ENCODE data around the gene NUP205.

Gene NUP205
- total RNA-seq, result 112 to 232 (median 169) reads per million in 9 experiments

DNA sequence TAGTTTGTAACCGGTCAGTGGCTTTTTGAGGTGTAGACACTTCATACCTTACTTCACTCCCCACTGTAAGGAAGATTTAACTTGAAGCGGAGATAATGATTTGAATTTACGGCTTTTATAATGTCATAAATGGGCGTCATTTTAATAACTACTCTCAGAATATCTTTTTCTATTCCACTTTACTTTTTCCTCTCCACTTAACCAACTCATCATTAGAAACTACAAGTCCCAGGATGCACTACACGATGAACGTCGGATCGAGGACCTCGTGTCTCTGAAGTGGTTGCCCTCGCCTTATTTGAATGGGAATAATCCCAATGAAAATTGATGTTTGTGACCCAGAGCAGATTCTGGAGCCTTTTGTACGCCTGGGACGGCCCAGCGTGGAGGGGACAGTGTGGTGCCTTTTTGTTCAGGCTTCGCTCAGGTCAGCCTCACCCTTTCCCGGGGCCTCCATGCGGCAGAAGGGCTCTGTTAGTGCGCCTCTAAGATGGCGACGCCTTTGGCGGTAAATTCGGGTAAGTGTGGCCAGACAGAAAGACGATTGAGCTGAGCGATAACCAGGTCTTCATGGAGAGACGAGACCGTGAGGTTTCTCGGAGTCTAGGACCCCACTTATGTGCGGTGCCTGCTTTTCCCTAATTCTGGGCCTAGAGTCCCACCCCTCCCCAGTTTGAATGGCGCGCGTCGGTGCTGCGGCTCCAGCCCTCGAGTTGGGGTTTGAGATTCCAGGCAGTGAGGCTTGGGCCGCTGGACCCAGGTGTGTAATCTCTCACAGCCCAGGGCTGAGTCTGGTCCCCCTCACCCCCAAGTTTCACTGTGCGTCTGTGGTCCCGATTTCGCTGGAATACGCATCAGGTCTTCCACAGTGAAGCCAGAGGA lies at the start of gene NUP205:
Gene NUP205, plus strand, starts transcription at position 463 of the 882 bp plus-strand sequence. Its CDS starts 28 bp downstream, at position 491.
- peak; percentile 74 to 93 (median 82) for DNase-seq
- Mint-ChIP-seq H3K9me3 (no peaks in the 10 kb centered on the region), H3K36me3 (ENCODE audit: insufficient read depth) (peaks cover 5% of the 10 kb centered on the region), H3K27me3 (peaks cover 0 to 6% of the 10 kb centered on the region in 2 donors), H3K4me1 (ENCODE audit: low read depth in 2 of 2) (peaks cover 6 to 18% of the 10 kb centered on the region in 2 donors), H3K27ac (no peak within 1 kb of the TSS), H3K4me3 (peak within 1 kb of the TSS; percentile 11 to 30)
- peak; percentile 83 for ATAC-seq (replicated peaks)

- DNase-seq, result peak; percentile 13 to 27 (median 21)
- peak; percentile 11 for ATAC-seq (replicated peaks)
- Mint-ChIP-seq H3K27me3 (no peaks in the 10 kb centered on the region), H3K4me1 (ENCODE audit: low read depth in 2 of 2) (peaks cover 3 to 12% of the 10 kb centered on the region in 2 donors), H3K27ac (no peak overlapping the region), H3K9me3 (no peaks in the 10 kb centered on the region), H3K4me3 (no peak overlapping the region), H3K36me3 (ENCODE audit: insufficient read depth) (peaks cover 7% of the 10 kb centered on the region)
Measured at GRCh38 chr7:135508883-135509588, 48.7 kb upstream of the NUP205 start.

DNA sequence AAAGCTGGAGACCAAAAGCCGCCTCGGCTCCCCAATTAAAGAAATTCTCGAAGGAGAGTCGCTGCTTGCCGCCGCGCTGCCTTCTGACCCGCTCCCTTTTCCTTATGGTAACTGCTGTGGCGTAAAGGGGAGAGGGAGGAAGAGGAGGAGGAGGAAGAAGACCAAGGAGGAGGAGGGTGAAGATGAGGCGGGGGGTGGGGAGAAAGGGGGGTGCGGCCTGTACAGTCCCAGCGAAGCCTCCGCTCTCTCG lies 48.2 kb upstream of the NUP205 start:
- no peaks in the 10 kb centered on the region for H3K27me3 Mint-ChIP-seq
- ATAC-seq (replicated peaks), result no peak
- peaks cover 3 to 12% of the 10 kb centered on the region in 2 donors for H3K4me1 Mint-ChIP-seq (ENCODE audit: low read depth in 2 of 2)
- H3K9me3 Mint-ChIP-seq, result no peaks in the 10 kb centered on the region
- H3K36me3 Mint-ChIP-seq (ENCODE audit: insufficient read depth), result peaks cover 7% of the 10 kb centered on the region
- H3K27ac Mint-ChIP-seq, result no peak overlapping the region
- no peak overlapping the region for H3K4me3 Mint-ChIP-seq
- no peak for DNase-seq

DNA sequence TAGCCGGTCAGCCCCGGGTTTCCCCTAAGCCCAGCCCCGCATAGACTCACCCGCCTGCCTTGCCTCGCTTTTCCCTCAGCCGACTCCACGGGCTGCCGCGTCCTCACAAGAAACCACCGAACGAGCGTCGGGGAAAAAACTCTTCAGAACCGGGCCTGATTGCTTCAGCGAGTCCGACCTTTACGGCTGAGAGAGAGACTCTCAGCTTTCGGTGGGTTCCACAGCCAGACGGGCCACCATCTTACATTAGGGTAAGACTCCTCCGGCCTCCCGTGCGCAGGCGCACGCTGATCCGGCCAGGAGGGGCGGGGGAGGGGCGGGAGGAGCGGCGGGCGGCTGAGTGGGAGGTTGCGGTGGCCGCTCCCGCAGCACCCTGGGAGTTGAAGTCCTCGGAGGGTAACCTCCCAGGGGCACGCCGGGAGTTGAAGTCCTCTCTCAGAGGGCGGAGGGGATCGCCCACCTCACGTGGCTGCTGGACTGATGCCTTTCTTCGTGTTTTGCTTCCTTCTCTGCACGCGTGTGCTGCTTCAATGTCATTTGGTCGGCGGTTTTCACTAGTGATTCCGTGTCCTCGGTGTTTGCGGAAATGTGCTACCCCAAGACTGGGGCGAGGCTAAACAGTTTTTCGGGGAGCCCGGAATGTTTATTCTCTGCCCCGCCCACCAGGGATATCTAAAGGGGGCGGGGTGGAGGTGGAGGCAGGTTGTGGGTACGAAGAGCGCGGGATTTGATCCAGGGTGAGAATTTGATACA lies 47.7 kb upstream of the NUP205 start, which contains the start of gene CNOT4:
Gene CNOT4, minus strand, starts transcription at position 264 of the 753 bp plus-strand sequence. CDS start 71,771 bp downstream, outside the sequence.
- H3K9me3 Mint-ChIP-seq, result no peaks in the 10 kb centered on the region
- ATAC-seq (replicated peaks) (peak; percentile 93), DNase-seq (peak; percentile 90 to 91 (median 90))
- peaks cover 7% of the 10 kb centered on the region for H3K36me3 Mint-ChIP-seq (ENCODE audit: insufficient read depth)
- no peak within 1 kb of the TSS for H3K4me3 Mint-ChIP-seq
- no peak within 1 kb of the TSS for H3K27ac Mint-ChIP-seq
- no peaks in the 10 kb centered on the region for H3K27me3 Mint-ChIP-seq
- peaks cover 3 to 8% of the 10 kb centered on the region in 2 donors for H3K4me1 Mint-ChIP-seq (ENCODE audit: low read depth in 2 of 2)

DNA sequence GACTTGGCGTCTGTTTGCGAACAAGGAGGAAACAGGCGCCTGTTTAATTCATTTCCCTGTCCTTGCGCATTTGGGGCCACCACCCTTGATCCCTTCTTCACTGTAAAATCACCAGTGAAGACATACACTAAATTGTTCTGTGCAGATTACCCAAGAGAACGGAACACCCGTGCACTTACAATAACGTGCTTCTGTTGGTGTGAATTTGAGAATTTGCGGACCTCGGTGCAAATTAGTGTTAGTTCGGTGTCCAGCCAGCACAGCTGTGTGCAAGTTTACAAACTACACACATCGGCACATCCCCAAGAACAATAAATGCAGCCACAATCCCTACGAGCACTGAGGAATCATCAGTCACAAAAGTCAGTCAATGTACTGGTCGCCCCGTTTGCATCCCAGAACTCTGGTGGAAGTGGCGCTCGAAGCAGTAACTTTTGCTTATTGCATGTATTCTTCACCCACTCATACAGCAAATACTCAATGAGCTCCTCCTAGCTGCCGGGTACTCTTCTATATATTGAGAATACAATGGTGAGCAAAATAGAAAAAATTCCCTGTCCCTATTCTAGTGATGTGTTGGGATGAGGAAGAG lies 47.0 kb upstream of the NUP205 start:
- Mint-ChIP-seq H3K27ac (no peak overlapping the region), H3K36me3 (ENCODE audit: insufficient read depth) (peaks cover 7% of the 10 kb centered on the region)
- DNase-seq, result peak in 2 of 3 experiments; percentile 0 to 2

GRCh38 chr7:135512135-135512887 lies 45.4 kb upstream of the NUP205 start:
- Mint-ChIP-seq H3K9me3 (no peaks in the 10 kb centered on the region), H3K4me1 (ENCODE audit: low read depth in 2 of 2) (peaks cover 0 to 4% of the 10 kb centered on the region in 2 donors), H3K4me3 (no peak overlapping the region), H3K36me3 (ENCODE audit: insufficient read depth) (peaks cover 2% of the 10 kb centered on the region), H3K27ac (no peak overlapping the region), H3K27me3 (peaks cover 0 to 5% of the 10 kb centered on the region in 2 donors)
- peak; percentile 30 to 42 (median 31) for DNase-seq
- ATAC-seq (replicated peaks), result peak; percentile 16

More for the DNA sequence above, 47.0 kb upstream of the NUP205 start:
- H3K4me1 Mint-ChIP-seq (ENCODE audit: low read depth in 2 of 2), result peaks cover 3 to 7% of the 10 kb centered on the region in 2 donors
- H3K4me3 Mint-ChIP-seq, result no peak overlapping the region
- no peak for ATAC-seq (replicated peaks)
- no peaks in the 10 kb centered on the region for H3K9me3 Mint-ChIP-seq
- H3K27me3 Mint-ChIP-seq, result no peaks in the 10 kb centered on the region

- no peak for ATAC-seq (replicated peaks)
- Mint-ChIP-seq H3K4me3 (no peak overlapping the region), H3K9me3 (no peaks in the 10 kb centered on the region), H3K4me1 (ENCODE audit: low read depth in 2 of 2) (no peaks in the 10 kb centered on the region), H3K27ac (no peak overlapping the region), H3K36me3 (ENCODE audit: insufficient read depth) (peaks cover 2% of the 10 kb centered on the region), H3K27me3 (peaks cover 0 to 5% of the 10 kb centered on the region in 2 donors)
- DNase-seq, result no peak
Measured at GRCh38 chr7:135514856-135515255, 42.9 kb upstream of the NUP205 start.

DNA sequence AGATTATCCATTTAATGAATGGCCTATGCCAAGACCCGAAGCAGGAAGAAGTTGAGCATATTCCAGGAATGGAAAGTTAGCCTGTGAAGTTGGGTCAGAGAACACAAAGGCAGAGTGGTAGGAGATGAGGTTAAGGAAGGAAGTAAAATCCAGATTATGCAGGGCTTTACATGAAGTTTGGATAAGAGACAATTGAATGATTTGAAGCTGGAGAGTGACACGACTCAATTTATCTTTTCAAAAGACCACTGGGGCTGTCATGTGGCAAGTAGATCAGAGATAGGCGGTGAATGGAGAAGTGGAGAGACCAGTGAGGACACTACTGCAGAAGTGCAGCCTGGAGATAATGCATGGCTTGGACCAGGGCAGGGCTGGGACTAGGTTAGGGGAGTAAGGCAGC lies 40.7 kb upstream of the NUP205 start:
- no peak for DNase-seq
- ATAC-seq (replicated peaks), result no peak
- Mint-ChIP-seq H3K27ac (no peak overlapping the region), H3K27me3 (peaks cover 0 to 5% of the 10 kb centered on the region in 2 donors), H3K4me3 (no peak overlapping the region), H3K36me3 (ENCODE audit: insufficient read depth) (peaks cover 2% of the 10 kb centered on the region), H3K9me3 (no peaks in the 10 kb centered on the region), H3K4me1 (ENCODE audit: low read depth in 2 of 2) (no peaks in the 10 kb centered on the region)

GRCh38 chr7:135518748-135519147 lies 39.0 kb upstream of the NUP205 start:
- peaks cover 0 to 5% of the 10 kb centered on the region in 2 donors for H3K27me3 Mint-ChIP-seq
- H3K4me3 Mint-ChIP-seq, result no peak overlapping the region
- H3K27ac Mint-ChIP-seq, result no peak overlapping the region
- H3K9me3 Mint-ChIP-seq, result no peaks in the 10 kb centered on the region
- H3K4me1 Mint-ChIP-seq (ENCODE audit: low read depth in 2 of 2), result no peaks in the 10 kb centered on the region
- DNase-seq, result no peak
- H3K36me3 Mint-ChIP-seq (ENCODE audit: insufficient read depth), result no peaks in the 10 kb centered on the region
- no peak for ATAC-seq (replicated peaks)

GRCh38 chr7:135519233-135519688 lies 38.5 kb upstream of the NUP205 start:
- DNase-seq, result no peak
- Mint-ChIP-seq H3K27ac (no peak overlapping the region), H3K9me3 (no peaks in the 10 kb centered on the region), H3K4me3 (no peak overlapping the region), H3K27me3 (peaks cover 0 to 5% of the 10 kb centered on the region in 2 donors), H3K4me1 (ENCODE audit: low read depth in 2 of 2) (no peaks in the 10 kb centered on the region), H3K36me3 (ENCODE audit: insufficient read depth) (no peaks in the 10 kb centered on the region)
- ATAC-seq (replicated peaks), result no peak

DNA sequence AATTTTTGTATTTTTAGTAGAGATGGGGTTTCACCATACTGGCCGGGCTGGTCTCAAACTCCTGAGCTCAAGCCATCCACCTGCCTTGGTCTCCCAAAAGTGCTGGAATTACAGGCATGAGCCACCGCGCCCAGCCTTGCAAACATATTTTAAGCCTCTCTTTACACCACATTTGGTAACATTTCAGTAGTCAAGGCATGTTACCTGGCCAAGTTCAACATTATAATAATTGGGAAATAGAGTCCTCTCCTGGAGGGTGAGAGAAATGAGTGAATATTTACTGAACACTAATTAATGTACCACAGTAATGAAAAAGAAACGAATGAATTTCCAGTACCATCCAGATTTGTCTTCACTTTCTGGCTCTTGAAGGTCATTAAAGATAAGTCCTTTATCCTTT lies 37.8 kb upstream of the NUP205 start:
- Mint-ChIP-seq H3K27me3 (peaks cover 0 to 5% of the 10 kb centered on the region in 2 donors), H3K36me3 (ENCODE audit: insufficient read depth) (no peaks in the 10 kb centered on the region), H3K4me3 (no peak overlapping the region), H3K27ac (no peak overlapping the region), H3K9me3 (no peaks in the 10 kb centered on the region), H3K4me1 (ENCODE audit: low read depth in 2 of 2) (no peaks in the 10 kb centered on the region)
- no peak for DNase-seq
- ATAC-seq (replicated peaks), result no peak

DNA sequence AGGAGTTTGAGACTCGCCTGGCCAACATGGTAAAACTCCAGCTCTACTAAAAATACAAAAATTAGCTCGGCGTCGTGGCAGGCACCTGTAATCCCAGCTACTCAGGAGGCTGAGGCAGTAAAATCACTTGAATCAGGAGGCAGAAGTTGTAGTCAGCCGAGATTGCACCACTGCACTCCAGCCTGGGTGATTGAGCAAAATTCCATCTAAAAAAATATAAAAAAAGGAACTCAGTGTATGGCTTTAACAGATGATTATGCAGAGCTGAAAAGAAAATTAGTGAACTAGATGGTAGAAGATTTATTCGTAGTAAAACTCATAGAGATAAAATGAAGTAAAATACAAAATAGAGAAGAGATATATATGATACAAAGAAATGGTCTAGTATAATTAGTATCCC lies 35.2 kb upstream of the NUP205 start:
- Mint-ChIP-seq H3K27ac (no peak overlapping the region), H3K4me3 (no peak overlapping the region), H3K36me3 (ENCODE audit: insufficient read depth) (no peaks in the 10 kb centered on the region), H3K9me3 (no peaks in the 10 kb centered on the region), H3K27me3 (peaks cover 7 to 10% of the 10 kb centered on the region in 2 donors), H3K4me1 (ENCODE audit: low read depth in 2 of 2) (no peaks in the 10 kb centered on the region)
- ATAC-seq (replicated peaks) (no peak), DNase-seq (no peak)
